Spleen (tissue), 10 donors: ENCODE measurements around the gene HSFX2. TPM values are rescaled to one million over a fixed set of nuclear protein-coding genes. Genes with fewer than 3 reads are reported as not detected.

Experiments
- polyA plus RNA-seq, 3 donors: library from polyadenylated mRNA; stranded (reverse); fragments of 200-250 nt; gene quantifications; one replicate each; pipeline ENCODE4 v1.2.1, GENCODE V29; 2013
- total RNA-seq, 7 donors: library from RNA; depleted of rRNA in 3 of 7; stranded (reverse); fragments of >200 nt in 3 of 7; fragmentation: NEBNext Ultra II Directional in 4 of 7; extraction: Animal tissue kit (Norgen Biotek cat#: 25700) in 4 of 7; gene quantifications; one replicate each; pipeline versions ENCODE4 v1.1.0 to v1.2.1, GENCODE V29; 2016 to 2021
- donor health status: healthy with polysubstance abuse.
- donor health status: DM: no; HTN: no; CAD: no; lungs with moderate emphysema.
- donor health status: DM: no; HTN: no; CAD: no.
- donor health status: Bipolar disorder and iron deficiency.
- donor health status: healthy.
- donor health status: DM: no; HTN: no; CAD: no.
- donor health status: DM: yes; HTN: yes; CAD: no.

Gene HSFX2
- total and polyA plus RNA-seq, 10 donors: 0.49 to 4.5 (median 1.1) TPM; not detected in 3

Other genes with a start within 250 kb of the HSFX2 start
- 100 to 1,000 TPM in 2 of 7 donors, 10 to 100 TPM in 5; 78.4 to 114 (median 94.2) TPM for gene IDS, start 90.0 kb downstream of the HSFX2 start, total RNA-seq
- 10 to 100 TPM; 22.4 to 33.9 (median 24.0) TPM for gene IDS, start 90.0 kb downstream of the HSFX2 start, polyA plus RNA-seq
- gene EOLA1, start 54.3 kb downstream of the HSFX2 start, total RNA-seq: 10 to 100 TPM; 17.6 to 37.8 (median 24.1) TPM
- gene EOLA1, start 54.3 kb downstream of the HSFX2 start, polyA plus RNA-seq: 10 to 100 TPM; 23.8 to 32.0 (median 28.4) TPM
- gene HSFX3, start 45.4 kb downstream of the HSFX2 start, total RNA-seq: not detected
- gene HSFX3, start 45.4 kb downstream of the HSFX2 start, polyA plus RNA-seq: under 1 TPM in 1 of 3 donors, not detected in 2; 0.11 TPM
- not detected for gene MAGEA9B, start 7.9 kb downstream of the HSFX2 start, total RNA-seq
- under 1 TPM in 1 of 3 donors, not detected in 2; 0.06 TPM for gene MAGEA9B, start 7.9 kb downstream of the HSFX2 start, polyA plus RNA-seq
- gene TMEM185A, start 36.5 kb upstream of the HSFX2 start, total RNA-seq: 10 to 100 TPM; 27.2 to 48.3 (median 32.2) TPM
- gene TMEM185A, start 36.5 kb upstream of the HSFX2 start, polyA plus RNA-seq: 10 to 100 TPM; 11.3 to 13.9 (median 13.7) TPM
- gene MAGEA11, start 116.7 kb upstream of the HSFX2 start, total RNA-seq: not detected
- gene MAGEA11, start 116.7 kb upstream of the HSFX2 start, polyA plus RNA-seq: under 1 TPM; 0.03 to 0.07 (median 0.03) TPM
- gene HSFX1, start 178.8 kb upstream of the HSFX2 start, total RNA-seq: 1 to 10 TPM; 2.4 to 6.5 (median 3.7) TPM
- gene HSFX1, start 178.8 kb upstream of the HSFX2 start, polyA plus RNA-seq: 1 to 10 TPM in 1 of 3 donors, under 1 TPM in 2; 0.21 to 1.2 (median 0.24) TPM
- not detected for gene MAGEA9, start 186.6 kb upstream of the HSFX2 start, total RNA-seq
- gene MAGEA9, start 186.6 kb upstream of the HSFX2 start, polyA plus RNA-seq: not detected